HS-5 (cell line): Measurements from ENCODE around the gene PCOLCE2.
A peak's percentile ranks its signal among the peaks of the same experiment; 100 is the strongest.

Source experiments
- DNase-seq: peaks from one replicate; pipeline ENCODE4 v3.0.0-alpha.2; 2012; ENCODE audit warnings: low read depth

The PCOLCE2 gene

DNA sequence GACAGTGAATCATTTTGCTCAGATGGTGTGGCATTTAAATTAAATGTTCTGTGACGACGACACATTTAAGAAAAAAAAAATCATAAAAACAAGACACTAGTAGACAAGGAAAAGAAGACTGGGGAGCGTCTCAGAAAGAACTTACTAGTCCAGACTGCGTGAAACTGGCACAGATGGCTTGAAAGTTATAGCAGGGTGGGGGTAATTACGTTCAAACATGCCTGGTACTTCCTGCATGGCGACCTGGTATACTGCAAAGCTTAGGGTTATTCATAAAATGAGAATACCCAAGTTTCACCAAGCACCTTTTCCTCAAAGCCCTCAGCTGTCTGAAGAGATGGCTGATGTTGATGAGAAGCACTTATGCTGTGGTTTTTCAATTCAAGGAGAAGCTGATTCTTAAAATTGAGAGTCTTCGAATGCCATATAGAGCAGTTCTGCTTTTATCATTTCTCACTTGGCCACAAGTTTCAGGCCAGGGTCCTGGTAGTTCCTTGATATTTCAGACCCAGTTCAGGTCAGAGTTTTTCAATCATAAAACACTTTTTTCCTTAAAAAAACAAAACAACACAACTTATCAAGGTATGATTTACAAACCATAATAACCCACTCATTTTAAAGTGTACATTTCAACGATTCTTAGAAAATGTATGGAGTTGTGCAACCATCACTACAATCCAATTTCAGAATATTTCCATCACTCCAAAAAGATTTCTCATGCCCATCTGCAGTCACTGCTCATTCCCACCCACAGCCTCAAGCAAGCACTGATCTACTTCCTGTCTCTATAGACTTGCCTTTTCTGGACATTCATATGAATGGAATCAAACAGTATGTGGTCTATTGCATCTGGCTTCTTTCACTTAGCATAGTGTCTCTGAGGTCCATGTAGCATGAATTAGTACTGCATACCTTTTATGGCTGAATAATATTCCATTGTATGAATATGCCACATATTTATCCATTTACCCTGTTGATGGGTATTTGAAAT is 24.7 kb downstream of the PCOLCE2 start:
- no peak for DNase-seq

DNA sequence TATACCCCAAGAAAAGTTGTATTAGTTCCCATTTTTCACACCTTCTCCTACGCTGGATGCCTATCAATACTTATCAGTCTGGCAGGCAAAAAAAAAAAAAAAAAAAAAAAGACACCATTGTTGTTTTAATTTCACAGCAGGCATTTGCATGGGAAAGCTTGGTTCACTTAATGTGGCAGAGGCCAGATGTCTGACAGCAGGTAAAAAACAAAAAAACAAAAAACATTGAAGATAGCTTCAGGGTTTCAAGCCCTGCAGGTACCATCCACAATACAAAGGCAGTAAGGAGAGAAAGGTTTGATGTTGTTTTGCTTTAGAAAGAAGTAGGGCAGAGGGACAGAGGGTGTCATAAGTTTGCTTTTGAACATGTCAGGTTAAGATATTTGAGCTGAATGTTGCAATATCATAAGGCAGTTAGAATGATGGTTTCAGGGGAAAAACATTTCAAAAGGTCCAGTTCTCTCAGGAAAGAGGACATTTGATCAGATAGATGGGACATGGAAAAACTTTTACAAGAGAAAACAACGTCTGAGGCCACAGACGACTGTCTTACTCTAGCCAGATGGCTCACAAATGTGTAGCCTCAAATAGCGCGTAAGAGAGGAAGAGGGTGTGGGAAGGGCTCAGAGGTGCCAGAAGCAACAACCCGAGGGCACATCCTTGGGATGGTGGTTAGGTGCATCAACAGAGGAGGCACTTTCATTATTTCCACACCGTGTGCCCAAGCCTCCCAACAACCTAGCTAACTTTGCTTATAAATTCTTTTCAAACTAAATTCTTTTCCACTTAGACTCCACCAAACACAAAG is 25.7 kb downstream of the PCOLCE2 start:
- DNase-seq, result no peak

DNA sequence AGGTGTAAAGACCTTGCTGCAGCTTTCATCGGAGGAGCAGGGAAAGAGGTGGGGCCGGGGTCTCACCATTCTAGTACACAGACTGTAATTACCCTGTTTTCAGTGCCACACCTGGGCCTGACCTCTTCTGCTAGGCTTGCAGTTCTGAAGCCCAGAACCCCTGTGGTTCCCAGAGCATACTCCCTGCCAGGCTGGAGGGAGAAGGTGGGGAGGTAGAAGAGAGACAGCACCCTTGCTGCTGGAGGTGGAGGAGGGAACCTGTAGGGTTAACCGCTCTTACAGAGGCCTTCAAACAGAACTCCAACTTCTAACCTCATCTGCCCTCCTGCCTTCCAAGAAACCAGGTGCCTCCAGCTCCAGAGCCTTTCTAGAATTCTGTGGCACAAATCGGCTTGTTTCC is 27.0 kb downstream of the PCOLCE2 start:
- no peak for DNase-seq

DNA sequence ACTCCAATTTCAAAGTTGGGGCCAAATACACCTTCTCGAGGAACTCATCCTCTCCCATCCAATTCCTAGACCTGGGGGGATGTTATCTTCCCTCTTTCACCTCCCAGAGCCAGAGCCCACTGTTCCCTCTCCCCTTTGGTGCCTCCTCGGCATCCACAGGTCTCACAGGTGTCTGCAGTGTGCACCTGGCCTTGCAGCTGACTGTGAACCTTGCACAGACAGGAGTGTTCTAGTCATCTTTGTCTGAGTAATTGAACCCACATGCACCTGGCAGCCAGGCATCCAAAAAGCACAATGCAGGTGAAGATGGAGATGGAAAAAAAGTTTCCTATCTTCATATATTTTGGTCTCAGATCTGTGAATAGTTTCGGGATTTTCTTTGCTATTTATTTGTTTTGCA is 30.8 kb downstream of the PCOLCE2 start:
- no peak for DNase-seq

DNA sequence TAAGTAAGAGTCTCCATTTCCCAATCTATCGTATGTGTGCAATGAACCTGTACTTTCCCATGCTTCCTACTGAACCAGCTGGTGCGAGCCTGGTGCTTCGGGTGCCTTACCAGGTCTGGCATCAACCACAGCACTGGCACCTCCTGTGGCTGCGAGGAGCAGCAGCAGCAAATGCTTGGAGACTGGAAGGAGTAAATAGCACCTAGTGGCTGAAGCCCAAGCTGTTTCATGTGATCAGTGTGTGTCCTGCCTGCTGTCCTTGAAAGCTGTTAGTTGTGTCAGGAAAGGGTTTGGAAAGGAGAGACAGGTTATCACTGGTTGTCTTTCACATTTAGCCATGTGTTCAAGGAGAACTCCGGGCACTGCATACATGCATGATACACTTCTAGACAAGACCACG is 31.8 kb downstream of the PCOLCE2 start:
- no peak for DNase-seq

DNA sequence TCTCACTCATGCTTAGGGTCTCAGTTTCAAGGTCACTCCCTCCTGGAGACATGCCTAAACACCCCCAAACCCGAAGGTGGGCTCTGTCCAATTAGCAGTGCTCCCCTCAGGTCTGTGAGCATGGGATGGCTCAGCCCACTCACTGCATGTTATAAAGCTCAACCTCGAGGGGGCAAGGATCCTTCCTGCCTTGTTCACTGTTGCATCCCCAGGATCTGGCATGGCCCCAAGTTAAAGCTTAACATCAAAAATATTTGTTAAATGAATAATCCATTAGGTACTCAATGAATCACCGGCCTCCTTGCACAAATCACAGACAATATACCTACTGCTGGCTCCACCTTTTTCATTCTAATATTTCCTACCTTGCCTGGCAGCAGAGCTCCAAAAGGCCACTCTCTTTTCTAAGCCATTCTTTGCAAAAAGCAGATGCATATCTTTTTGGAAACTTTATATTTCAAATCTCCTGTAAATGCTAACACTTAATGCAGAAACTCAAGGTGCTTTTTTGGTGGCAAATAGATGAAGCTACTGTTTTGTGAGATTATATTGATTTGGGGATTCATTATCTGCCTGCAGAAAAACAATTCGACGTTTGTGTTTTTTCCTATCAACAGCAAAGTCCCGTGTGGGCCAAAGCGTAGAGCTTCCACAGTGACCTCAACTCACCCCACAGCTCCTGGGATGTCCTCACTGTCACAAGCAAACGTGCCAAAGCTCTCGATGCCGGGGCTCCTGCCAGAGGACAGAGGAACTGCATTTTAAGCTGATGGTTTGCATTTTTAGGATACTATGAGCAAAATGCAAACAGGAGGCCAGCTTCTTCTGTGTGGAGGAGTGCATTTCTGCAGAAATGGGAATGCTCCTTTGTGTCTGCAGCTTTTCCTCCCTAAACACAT is 35.4 kb downstream of the PCOLCE2 start:
- peak; percentile 76 for DNase-seq

DNA sequence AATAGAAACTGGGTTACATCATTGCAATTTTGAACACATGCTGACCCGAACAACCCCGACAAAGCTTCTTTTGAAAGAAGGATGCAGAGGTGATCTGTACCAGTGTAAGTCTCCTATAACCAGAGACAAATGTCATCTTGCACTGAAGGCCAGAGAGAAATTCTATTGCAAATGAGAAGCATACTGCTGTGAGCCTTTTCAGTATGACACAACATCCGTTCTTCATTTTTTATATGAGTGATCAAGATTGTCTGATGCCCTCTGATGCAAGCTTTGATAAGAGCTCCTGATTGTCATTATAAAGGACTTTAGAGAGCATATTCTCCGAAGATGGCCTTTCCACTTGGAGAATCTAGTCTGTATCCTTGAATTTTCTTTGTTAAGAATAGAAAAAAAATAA is 36.9 kb downstream of the PCOLCE2 start:
- no peak for DNase-seq

DNA sequence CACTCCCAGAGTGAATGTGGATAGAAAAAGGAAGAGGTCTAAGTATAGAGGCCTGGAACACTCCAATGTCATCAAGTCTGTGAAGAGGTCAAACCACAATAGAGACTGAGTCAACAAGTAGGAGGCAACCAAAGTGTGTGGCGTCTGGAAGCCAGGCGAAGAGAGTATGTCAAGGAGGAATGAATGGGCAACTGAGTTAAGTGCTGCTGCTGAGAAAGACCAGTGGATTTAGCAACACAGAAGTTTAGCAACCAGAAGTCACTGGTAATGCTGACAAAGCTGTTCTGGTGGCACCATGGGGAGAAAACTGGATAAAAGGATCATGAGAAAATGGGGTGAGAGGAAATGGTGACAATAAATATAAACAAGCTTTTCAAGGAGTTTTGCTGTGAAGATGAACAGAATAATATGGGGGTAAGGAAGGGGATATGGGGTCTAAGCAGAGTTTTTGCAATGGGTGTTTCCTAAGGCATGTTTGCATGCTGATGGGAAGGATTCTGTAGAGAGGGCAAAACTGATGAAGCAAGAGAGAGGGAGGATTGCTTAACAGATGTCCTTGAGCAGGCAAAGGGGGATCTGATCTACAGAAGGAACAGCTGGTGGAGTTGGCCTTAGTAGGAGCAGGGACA is 38.4 kb downstream of the PCOLCE2 start:
- peak; percentile 86 for DNase-seq

DNA sequence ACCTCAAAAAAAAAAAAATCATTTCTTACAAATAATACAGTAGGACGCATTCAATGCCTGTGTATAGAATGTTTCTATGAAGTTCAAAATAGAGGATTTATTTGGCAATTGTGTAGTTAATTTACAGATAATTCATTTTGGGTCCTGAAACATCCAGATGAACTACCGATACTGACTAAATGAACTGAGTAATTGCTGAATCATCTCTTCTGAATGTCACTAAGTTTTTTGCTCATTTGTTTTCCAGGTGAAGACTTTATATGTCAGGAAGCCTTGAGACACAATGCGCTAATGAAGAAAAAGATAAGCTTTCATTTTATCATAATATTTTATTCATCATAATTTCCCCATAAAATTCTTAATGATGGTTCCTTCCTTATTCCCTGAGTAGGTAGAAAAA is 39.7 kb downstream of the PCOLCE2 start:
- no peak for DNase-seq

DNA sequence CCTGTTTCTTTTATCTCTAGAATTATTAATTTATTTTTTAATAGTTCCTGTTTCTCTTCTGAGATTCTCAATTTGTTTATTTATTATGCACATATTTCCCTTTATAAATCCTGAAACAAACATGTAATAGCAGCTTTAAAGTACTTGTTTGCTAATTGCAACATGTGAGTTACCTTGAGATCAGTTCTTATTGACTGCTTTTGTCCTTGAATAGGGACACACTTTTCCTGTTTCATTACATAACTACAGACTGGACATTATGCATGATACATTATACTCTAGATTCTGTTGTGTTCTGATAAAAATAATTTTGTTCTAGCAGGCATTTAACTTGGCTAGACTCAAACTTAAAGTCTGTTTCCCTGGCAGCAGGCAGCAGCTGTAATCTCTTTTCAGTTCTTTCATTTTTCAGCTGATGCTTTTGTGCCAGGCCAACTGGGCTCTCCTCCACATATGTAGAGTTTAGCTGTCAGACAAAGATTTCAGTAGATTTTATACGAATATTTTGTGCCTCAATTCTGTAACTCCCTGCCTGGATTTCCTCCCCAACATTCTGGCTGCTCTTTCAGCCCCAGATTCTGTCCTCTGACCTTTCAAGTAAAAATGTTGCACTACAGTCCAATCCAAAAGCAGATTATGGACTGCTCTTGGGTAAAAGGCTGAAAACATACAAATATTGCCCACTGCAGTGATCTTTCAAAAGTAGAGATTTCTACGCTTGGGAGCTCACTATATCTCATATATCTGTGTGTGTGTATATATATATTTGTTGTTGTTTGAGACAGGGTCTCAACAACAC is 41.9 kb downstream of the PCOLCE2 start:
- no peak for DNase-seq

DNA sequence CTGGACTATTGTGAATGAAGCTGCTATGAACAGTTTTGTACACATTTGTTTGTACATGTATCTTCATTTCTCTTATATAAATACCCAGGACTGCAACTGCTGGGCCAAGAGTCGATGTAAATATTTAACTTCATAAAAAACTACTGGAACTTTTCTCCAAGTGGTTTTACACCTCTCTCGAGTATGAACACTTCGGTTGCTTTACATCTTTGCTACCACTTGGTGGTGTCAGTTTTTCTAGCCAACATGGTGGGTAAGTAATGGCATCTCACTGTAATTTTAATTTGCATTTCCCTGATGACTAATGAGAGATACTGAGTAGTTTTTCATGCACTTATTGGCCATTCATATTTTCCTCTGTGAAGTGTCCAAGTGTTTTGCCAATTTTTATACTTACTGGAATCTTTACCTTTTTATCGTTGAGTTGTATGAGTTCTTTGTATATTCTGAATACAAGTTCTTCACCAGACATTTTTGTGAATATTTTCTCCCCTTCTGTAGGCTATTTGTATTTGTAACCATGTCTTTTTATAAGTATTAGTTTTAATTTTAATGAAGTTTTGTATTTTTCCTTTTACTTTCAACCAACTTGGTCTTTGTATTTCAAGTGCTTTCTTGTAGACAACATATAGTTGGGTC is 44.4 kb downstream of the PCOLCE2 start:
- peak; percentile 51 for DNase-seq

DNA sequence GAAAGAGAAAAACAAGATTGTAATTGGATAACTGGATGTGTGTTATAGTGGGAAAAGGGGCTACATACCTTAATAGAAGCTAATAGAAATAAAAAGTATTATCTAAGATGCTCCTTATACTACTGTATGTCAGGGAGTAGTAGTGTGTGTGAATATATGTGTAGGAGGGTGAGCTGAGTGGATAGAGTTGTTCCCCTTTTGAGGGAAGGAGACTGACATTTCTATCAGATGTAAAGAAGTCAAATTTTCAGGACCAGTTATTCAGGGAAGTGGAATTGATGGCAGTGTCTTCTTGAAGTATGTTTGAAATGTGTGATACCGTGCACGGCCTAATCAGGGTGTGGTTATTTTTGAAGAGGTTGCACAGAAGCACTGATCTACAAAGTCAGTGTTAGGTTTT is 49.1 kb downstream of the PCOLCE2 start:
- no peak for DNase-seq

DNA sequence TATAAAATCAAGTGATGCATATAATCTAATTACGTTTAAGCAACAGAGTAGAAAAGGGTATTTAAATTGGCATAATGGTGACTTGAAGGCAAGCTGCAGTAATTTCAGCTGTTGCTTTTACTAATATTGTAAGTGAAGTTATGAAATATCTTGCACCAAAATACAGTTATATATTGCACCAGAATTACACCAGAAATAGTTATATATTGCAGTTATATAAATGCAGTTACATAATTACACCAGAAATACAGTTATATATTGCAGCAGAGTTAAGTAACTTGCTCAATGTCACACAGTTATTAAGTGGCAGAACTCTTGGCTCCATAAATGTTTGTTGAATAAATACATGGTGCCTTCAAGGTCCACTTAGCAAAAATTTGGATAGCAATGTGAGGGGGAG is 51.4 kb downstream of the PCOLCE2 start:
- no peak for DNase-seq

DNA sequence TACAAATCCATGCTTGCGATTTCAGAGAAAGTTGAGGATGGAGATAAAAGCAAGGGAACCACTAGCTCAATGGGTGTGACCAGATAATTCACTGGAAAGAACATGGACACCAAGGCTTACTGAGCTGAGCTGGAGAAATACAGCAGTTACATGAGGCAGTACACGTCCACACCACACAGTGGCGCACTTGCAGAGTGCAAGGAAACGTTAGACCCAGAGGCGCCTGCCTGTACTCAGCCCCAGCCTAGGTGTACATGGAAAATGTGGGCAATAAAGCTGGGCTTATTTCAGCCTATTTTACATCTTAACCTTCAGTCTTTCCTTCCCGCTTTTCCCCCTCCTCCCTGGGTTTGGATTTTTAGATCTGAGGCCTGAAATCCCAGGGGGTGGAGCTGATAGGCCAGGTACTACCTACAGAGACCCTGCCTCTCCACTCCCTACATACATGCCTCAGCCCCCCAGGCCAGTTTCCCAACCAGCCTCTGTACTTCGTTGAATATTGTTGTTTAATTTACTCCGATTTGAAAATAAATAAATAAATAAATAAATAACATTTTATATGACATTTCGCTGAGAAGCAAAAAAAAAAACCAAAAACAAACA is 60.1 kb downstream of the PCOLCE2 start:
- peak; percentile 35 for DNase-seq

DNA sequence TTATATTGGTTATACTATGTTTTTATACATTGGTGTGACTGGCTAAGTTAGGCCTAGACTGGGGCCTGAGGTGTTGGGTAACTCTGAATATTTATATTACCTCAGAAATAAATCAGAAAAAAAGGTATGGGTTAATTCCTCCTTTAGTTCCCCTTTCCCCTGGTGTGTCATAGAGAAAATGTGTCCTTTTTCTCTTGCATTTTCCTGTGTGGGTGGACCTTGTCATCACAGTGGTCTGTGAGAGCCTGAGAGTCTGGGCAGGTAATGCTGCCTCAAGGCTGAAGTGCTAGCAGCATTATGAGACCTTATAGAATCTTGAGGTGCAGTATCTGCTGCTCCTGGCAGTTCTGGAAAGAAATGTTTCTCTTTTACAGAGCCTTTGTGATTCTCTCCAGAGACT is 69.7 kb downstream of the PCOLCE2 start:
- no peak for DNase-seq

DNA sequence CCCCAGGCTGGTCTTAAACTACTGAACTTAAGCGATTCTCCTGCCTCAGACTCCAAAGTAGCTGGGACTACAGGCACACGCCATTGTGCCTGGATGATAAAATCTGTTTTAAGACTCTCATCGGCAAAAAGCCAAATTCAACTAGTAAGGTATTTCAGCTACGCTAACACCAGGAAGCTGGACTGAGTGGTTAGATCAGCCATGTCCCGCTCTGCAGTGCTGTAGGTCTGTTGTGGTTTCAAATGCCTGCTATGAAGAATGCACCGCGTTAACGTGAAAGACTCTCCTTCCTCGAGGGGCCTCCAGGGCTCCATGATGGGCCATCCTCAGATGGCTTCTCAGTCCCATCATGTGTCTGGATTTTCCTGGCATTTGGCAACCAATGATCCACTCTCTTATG is 70.2 kb downstream of the PCOLCE2 start:
- DNase-seq, result no peak

DNA sequence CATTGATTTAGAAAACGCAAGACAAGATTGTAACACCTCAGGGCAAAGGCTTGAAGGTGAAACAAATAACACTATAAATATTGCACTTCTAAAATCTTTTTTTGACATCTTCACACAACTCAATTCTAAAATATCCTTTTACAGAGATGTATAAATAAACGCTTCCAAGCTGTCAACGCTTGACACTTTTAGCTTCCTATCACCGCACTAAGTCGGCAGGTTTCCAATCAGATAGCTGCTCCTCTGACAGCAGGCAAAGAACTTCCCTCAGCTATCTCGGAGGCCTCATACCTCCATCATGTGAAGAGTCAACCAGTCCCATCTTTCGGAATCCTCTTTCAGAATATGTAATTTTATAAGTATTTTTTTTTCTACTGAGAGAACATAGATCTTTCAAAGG is 71.0 kb downstream of the PCOLCE2 start:
- no peak for DNase-seq

DNA sequence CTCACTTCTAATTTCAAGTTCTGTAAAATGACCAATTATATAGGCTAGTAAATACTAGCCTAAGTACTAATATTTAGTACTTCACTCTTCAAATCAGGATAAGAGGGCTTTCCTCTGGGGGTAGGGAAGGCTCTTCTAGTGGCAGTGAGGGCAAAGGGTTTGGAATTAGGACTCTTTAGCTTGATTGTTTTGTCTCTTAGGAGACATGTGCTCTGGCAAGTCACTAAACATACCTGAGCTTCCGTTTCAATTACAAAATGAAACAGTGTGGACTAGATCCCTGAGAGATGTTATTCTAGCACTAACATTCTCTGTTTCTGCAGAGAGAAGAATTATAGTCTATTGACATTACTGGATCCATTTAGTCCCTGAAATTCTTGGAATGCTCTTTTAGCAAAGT is 71.5 kb downstream of the PCOLCE2 start:
- no peak for DNase-seq

DNA sequence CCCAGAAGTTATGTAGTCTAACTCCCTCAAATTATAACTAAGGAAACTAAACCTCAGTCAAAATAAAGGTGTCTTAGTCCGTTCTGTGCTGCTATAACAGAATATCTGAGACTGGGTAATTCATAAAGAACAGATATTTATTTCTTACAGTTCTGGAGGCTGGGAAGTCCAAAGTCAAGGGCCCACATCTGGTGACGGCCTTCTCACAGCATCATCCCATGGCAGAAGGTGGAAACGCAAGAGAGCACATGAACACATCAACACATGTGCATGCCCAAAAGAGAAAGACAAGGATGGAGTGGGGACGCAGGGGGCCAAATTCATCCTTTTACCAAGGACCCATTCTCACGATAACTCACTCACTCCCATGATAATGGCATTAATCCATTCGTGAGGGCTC is 73.1 kb downstream of the PCOLCE2 start:
- no peak for DNase-seq

DNA sequence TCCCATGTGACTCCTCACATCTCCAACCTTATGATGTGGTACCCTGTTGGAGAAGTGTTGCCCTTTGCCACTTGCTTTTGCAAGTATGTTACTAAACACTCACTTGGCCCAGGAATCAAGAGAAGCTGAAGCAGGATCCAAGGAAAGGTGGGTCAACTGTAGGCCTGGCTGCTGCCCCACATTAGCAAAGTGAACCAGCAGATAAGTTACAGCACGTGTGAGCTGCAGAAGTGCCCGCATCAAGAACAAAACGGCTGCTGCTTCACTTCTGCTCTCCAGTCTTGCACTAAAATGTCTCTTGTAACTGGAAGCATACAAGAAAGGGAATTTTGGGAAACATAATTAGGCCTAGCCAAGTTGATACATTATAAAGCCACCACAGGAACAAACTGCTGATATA is 79.6 kb downstream of the PCOLCE2 start:
- DNase-seq, result no peak
